Muscle layer of duodenum (tissue), 2 donors: Measurements from ENCODE around the gene UGT1A8.
"Not testable (repeated sequence)": the region's sequence is repeated elsewhere in the genome, so short reads cannot be mapped to it uniquely, and the experiment has no call there.

Source experiments
- H3K27ac ChIP-seq: one replicate; pipeline ENCODE4 v1.7.0; 2013; ENCODE audit warnings: mild to moderate bottlenecking, low read length
- H3K27me3 ChIP-seq: one replicate; pipeline ENCODE4 v1.7.0; 2013; ENCODE audit warnings: low read depth, mild to moderate bottlenecking, control low read depth, low read length
- H3K36me3 ChIP-seq, 2 donors: one replicate each; pipeline ENCODE4 v1.7.0; 2013; ENCODE audit warnings: low read length in 2 of 2, control low read depth in 1 of 2, mild to moderate bottlenecking in 1 of 2; ENCODE audit not compliant: insufficient read depth in 2 of 2, control insufficient read depth in 1 of 2
- H3K4me1 ChIP-seq, 2 donors: one replicate each; pipeline ENCODE4 v1.7.0; 2013; ENCODE audit warnings: low read length in 2 of 2, mild to moderate bottlenecking in 2 of 2, control low read depth in 1 of 2, moderate library complexity in 1 of 2; ENCODE audit not compliant: insufficient read depth in 2 of 2, control insufficient read depth in 1 of 2
- H3K4me3 ChIP-seq, 2 donors: one replicate each; pipeline ENCODE4 v1.7.0; 2013; ENCODE audit warnings: low read length in 2 of 2, low read depth in 1 of 2, mild to moderate bottlenecking in 1 of 2
- H3K9me3 ChIP-seq, 2 donors: one replicate each; pipeline ENCODE4 v1.7.0; 2013; ENCODE audit warnings: low read length in 2 of 2, control low read depth in 1 of 2, mild to moderate bottlenecking in 1 of 2; ENCODE audit not compliant: control insufficient read depth in 1 of 2
- donor health status: healthy.

The UGT1A8 gene

DNA sequence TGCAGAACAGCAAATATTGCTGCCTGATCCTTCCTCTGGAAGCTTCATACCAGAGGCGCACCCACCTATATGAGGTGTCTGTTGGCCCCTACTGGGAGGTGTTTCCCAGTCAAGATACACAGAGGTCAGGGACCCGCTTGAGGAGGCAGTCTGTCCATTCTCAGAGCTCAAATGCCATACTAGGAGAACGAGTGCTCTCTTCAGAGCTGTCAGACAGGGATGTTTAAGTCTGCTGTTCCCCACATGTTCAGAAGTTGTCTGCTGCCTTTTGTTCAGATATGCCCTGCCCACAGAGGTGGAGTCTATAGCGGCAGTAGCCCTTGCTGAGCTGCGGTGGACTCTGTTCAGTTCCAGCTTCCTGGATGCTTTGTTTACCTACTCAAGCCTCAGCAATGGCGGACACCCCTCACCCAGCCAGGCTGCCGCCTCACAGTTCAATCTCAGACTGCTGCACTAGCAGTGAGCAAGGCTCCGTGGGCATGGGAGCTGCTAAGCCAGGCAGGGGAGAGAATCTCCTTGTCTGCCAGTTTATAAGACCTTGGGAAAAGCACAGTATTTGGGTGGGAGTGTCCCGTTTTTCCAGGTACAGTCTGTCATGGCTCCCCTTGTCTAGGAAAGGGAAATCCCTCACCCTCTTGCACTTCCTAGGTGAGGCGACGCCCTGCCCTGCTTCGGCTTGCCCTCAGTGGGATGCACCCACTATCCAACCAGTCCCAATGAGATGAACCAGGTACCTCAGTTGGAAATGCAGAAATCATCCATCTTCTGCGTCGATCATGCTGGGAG is 119.6 kb downstream of the UGT1A8 start:
- H3K27ac ChIP-seq, result not testable (repeated sequence)

DNA sequence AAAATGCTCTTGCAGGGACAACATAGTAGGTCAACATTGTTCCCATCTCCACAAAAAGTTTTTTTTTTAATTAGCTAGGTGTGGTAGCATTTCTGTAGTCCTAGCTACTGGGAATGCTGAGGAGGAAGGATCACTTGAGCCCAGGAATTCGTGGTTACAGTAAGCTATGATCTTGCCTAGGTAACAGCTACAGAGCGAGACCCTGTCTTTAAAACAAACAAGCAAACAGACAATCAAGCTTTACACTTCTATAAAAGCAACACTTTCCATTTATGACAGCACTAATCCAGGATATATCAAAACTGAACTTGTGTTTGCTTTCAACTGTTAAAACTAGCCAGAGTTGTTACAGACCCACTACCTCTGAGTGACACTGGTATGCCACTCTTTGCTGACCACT is 123.4 kb downstream of the UGT1A8 start:
- no peaks in the 10 kb centered on the region for H3K4me1 ChIP-seq
- H3K27ac ChIP-seq, result no peak overlapping the region
- no peaks in the 10 kb centered on the region for H3K36me3 ChIP-seq
- no peaks in the 10 kb centered on the region for H3K27me3 ChIP-seq
- no peaks in the 10 kb centered on the region for H3K9me3 ChIP-seq
- H3K4me3 ChIP-seq, result no peak overlapping the region

More for the DNA sequence above, 119.6 kb downstream of the UGT1A8 start:
- H3K27me3 ChIP-seq, H3K36me3 ChIP-seq, H3K4me1 ChIP-seq, H3K4me3 ChIP-seq, H3K9me3 ChIP-seq: not testable (repeated sequence)

DNA sequence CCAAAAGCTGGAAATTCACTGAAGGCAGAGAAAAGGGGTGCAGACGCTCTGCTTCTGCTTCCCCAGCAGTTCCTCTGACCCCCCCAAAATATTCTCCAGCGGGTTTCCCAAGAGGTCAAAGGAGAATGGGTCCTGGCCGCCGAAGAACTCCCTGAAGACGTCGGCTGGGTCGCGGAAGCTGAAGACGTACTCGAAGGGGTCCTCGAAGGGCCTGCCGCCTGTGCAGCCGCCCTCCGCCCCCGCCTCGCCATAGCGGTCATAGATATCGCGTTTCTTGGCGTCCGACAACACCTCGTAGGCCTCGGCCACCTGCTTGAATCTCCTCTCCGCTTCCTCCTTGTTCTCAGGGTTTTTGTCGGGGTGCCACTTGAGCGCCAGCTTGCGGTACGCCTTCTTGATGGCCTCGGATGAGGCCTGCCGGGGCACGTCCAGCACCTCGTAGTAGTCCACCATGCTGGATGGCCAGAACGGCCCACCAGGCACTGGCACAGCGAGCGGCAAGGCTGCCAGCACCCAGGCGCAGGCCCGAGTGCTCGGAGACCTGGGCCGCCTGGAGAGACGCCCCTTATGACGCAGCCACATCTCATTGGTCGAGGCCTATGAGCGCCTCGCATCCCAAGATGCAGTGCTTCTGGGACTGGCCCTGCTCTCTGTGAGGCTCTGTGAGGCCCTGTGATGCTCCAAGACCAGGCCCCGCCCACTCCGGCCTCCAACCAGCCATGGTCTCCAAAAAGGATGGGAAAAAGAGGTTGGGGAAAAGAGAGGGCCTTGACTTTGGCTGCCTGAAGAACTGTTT is 126.2 kb downstream of the UGT1A8 start:
- Histone ChIP-seq H3K9me3 (no peaks in the 10 kb centered on the region), H3K4me3 (no peak overlapping the region), H3K4me1 (no peaks in the 10 kb centered on the region), H3K27me3 (no peaks in the 10 kb centered on the region), H3K27ac (no peak overlapping the region), H3K36me3 (no peaks in the 10 kb centered on the region)

DNA sequence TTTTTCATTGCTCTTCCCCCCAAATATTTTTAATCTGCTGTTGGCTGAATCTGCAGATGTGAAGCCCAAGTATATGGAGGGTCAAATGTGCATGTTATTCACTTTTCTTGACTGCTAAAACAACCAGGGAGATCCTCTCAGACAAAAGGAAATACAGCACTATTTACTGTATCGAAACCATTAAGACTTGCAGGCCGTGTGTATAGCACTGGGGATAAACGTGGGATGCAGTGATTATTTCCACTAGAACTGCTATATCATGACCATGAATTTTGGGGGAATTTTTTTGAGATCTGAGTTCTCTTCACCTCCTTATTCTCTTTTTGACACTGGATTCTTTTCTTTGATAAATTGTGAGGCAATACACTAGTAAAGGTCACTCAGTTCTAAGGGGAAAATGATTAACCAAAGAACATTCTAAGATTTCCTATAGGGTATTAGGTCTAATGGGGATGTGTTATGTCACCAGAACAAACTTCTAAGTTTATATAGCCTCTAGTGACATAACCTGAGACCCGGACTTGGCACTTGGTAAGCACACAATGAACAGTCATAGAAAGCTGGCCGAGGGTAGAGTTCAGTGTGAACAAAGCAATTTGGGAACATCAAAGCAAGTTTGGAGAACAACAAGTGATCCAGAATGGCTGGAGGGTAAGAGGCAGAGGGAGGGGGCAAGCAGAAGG is 127.8 kb downstream of the UGT1A8 start:
- no peak overlapping the region for H3K27ac ChIP-seq
- no peaks in the 10 kb centered on the region for H3K4me1 ChIP-seq

DNA sequence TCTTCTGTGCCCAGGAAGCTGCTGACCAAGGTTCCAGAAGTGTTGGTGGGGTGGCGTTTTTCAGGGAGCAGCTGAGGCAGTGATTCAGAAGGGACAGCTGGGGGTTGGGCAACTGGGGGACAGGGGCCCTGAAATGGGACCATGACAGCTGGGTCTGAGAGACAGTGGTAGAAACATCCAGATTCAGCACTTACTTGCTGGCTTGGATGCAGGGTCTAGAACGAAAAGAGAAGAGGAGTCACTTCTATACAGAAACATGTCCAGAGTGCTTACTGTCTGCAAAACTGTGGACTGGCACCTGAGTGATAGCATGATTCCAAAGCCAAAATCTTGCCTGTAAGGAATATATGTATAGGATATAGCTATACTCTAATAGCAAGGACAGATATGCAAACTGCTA is 128.4 kb downstream of the UGT1A8 start:
- H3K27me3 ChIP-seq, H3K27ac ChIP-seq, H3K9me3 ChIP-seq, H3K4me1 ChIP-seq, H3K4me3 ChIP-seq, H3K36me3 ChIP-seq: not testable (repeated sequence)

More for the DNA sequence above, 127.8 kb downstream of the UGT1A8 start:
- no peak overlapping the region for H3K4me3 ChIP-seq
- no peaks in the 10 kb centered on the region for H3K27me3 ChIP-seq
- no peaks in the 10 kb centered on the region for H3K9me3 ChIP-seq
- no peaks in the 10 kb centered on the region for H3K36me3 ChIP-seq

DNA sequence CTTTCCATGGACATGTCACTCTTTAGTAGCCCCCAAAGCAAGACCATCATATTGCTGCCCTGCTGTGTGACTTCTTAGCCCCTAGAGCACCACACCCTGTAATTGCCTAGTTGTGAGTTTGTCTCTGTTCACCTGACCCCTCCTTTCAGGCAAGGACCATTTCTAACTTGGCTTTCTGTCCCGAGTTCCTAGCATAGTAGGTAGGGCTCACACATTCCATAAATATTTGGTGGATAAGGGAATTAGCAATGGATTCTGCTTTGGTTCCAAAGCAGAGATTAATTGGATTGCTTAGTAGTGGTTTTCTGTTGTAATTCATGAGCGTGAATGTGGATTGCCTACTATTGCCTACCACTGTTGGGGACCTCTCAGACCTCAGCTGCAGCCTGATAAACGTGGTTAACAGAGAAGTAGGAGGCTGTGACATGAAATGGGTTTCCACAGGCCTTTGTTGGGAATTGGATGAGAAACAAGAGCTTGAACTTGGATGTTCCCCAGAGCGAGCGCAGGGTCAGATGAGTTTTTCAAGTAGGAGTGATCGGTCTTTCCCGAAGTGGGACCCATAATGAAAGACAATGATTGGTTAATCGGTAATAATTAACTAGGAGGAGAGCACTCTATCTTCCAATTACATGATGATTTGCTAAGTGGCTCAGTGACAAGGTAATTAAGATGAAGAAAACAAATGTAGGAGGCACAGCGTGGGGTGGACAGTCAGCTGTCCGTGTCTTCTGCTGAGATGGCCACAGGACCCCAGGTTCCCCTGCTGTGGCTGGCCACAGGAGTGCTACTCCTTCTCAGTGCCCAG is 129.2 kb downstream of the UGT1A8 start:
- Histone ChIP-seq H3K9me3 (no peaks in the 10 kb centered on the region), H3K4me1 (no peaks in the 10 kb centered on the region), H3K27me3 (no peaks in the 10 kb centered on the region), H3K36me3 (no peaks in the 10 kb centered on the region), H3K4me3 (no peak overlapping the region), H3K27ac (no peak overlapping the region)

DNA sequence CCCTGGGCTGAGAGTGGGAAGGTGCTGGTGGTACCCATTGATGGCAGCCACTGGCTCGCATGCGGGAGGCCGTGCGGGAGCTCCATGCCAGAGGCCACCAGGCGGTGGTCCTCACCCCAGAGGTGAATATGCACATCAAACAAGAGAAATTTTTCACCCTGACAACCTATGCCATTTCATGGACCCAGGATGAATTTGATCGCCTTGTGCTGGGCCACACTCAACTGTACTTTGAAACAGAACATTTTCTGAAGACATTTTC is 129.8 kb downstream of the UGT1A8 start:
- no peak overlapping the region for H3K27ac ChIP-seq
- H3K27me3 ChIP-seq, result no peaks in the 10 kb centered on the region
- no peaks in the 10 kb centered on the region for H3K4me1 ChIP-seq
- H3K9me3 ChIP-seq, result no peaks in the 10 kb centered on the region
- no peak overlapping the region for H3K4me3 ChIP-seq
- no peaks in the 10 kb centered on the region for H3K36me3 ChIP-seq

DNA sequence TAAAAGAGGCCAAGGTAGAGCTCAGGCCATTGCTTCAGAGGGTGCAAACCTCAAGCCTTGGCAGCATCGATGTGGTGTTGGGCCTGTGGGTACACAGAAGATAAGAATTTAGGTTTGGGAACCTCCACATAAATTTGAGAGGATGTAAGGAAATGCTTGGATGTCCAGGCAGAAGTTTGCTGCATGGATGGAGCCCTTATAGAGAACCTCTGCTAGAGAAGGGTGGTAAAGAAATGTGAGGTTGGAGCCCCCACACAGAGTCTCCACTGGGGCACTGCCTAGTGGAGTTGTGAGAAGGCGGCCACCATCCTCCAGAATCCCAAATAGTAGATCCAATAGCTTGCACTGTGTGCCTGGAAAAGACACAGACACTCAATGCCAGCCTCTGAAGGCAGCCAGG is 133.3 kb downstream of the UGT1A8 start:
- H3K4me1 ChIP-seq, H3K9me3 ChIP-seq, H3K4me3 ChIP-seq, H3K27ac ChIP-seq, H3K36me3 ChIP-seq, H3K27me3 ChIP-seq: not testable (repeated sequence)

DNA sequence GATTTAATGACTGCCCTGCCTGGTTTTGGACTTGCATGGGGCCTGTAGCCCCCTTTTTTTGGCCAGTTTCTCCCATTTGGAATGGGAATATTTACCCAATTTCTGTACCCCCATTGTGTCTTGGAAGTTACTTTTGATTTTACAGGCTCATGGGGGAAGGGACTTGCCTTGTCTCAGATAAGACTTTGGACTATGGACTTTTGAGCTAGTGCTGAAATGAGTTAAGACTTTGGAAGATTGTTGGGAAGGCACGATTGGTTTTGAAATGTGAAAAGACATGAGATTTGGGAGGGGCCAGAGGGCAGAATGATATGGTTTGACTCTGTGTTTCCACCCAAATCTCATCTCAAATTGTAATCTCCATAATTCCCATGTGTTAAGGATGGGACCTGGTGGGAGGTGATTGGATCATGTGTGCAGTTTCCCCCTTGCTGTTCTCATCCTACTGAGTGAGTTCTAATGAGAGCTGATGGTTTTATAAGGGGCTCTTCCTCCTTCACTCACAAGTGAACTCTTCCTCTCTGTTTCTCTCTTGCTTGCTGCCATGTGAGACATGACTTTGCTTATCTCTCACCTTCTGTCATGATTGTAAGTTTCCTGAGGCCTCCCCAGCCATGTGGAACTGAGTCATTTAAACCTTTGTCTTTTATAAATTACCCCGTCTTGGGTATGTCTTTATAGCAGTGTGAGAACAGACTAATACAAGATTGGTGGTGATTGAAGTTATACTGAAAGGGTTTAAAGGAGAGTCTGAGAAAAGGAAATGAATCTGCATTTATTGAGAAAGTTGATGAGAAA is 134.0 kb downstream of the UGT1A8 start:
- not testable (repeated sequence) for H3K27ac ChIP-seq, H3K4me3 ChIP-seq, H3K36me3 ChIP-seq, H3K4me1 ChIP-seq, H3K27me3 ChIP-seq, H3K9me3 ChIP-seq

DNA sequence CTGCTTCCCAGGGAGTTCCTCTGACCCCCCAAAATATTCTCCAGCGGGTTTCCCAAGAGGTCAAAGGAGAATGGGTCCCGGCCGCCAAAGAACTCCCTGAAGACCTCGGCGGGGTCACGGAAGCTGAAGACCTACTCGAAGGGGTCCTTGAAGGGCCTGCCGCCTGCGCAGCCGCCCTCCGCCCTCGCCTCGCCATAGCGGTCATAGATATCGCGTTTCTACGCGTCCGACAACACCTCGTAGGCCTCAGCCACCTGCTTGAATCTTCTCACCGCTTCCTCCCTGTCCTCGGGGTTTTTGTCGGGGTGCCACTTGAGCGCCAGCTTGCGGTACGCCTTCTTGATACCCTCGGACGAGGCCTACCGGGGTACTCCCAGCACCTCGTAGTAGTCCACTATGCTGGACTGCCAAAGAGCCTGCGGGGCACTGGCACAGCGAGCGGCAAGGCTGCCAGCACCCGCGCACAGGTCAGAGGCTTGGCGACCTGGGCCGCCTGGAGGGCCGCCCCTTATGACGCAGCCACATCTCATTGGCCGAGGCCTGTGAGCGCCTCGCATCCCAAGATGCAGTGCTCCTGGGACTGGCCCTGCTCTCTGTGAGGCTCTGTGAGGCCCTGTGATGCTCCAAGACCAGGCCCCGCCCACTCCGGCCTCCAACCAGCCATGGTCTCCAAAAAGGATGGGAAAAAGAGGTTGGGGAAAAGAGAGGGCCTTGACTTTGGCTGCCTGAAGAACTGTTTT is 137.6 kb downstream of the UGT1A8 start:
- H3K27ac ChIP-seq, result no peak overlapping the region
- H3K27me3 ChIP-seq, result no peaks in the 10 kb centered on the region
- H3K36me3 ChIP-seq, result no peaks in the 10 kb centered on the region
- no peaks in the 10 kb centered on the region for H3K9me3 ChIP-seq
- no peak overlapping the region for H3K4me3 ChIP-seq
- no peaks in the 10 kb centered on the region for H3K4me1 ChIP-seq
